Right atrium auricular region (tissue), 2 donors: Measurements from ENCODE around the gene NPAS3. TPM values are rescaled to one million over a fixed set of nuclear protein-coding genes. Genes with fewer than 3 reads are reported as not detected.

Experiments
- DNase-seq: peaks from one replicate; pipeline ENCODE4 v3.0.0-alpha.2; 2019; ENCODE audit warnings: low spot score
- H3K27ac ChIP-seq, 2 donors: fragments of 200-600 bp; sonication (generic); 1 replicate in 1 of 2; 2 replicates in 1 of 2; pipeline ENCODE4 v1.5.1; 2016 to 2019
- H3K27me3 ChIP-seq, 2 donors: fragments of 200-600 bp; sonication (generic); one replicate each; pipeline versions ENCODE4 v1.5.1 to v1.6.0; 2017 to 2019
- H3K36me3 ChIP-seq: fragments of 200-600 bp; sonication (generic); one replicate; pipeline ENCODE4 v1.5.1; 2016
- H3K4me1 ChIP-seq, 2 donors: fragments of 200-600 bp; sonication (generic); one replicate each; pipeline versions ENCODE4 v1.5.1 to v1.6.0; 2017 to 2019
- H3K4me3 ChIP-seq, 2 donors: fragments of 200-600 bp; sonication (generic); 1 replicate in 1 of 2; 2 replicates in 1 of 2; pipeline ENCODE4 v1.5.1; 2017 to 2019; ENCODE audit warnings: mild to moderate bottlenecking in 1 of 2, moderate library complexity in 1 of 2
- H3K9me3 ChIP-seq, 2 donors: fragments of 200-600 bp; sonication (generic); one replicate each; pipeline ENCODE4 v1.5.1; 2019
- CTCF ChIP-seq, 2 donors: fragments of 200-600 bp; sonication (generic); IDR thresholded peaks; one replicate each; pipeline ENCODE4 v1.5.1; 2019; ENCODE audit warnings: antibody characterized with exemption in 2 of 2
- total RNA-seq, 2 donors: library from RNA; depleted of rRNA; stranded (reverse); fragments of >200 nt; gene quantifications; one replicate each; pipeline ENCODE4 v1.1.0, GENCODE V29; 2016

NPAS3 gene
- total RNA-seq, 2 donors from 2014 or later = 0.67 to 1.3 TPM

DNA sequence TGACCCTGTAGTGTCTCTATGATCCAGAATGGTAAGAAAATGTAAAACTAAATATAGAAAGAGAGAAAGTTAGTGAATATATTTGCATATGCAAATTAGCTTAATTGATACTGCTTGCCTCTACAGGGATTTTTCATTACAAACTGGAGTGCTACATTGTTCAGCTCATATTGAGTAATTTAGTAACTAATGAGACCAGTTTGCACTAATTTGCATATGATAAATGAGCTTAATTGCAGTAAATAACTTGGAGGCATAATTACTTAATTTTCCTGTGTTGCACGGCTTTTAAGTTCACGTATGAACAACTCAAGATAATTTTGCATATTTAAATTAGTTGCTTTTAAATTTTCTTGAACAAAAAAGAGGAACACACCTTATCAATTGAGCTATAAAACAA is 436.5 kb downstream of the NPAS3 start:
- H3K4me3 ChIP-seq = no peak overlapping the region
- no peaks in the 10 kb centered on the region for H3K4me1 ChIP-seq
- no peaks in the 10 kb centered on the region for H3K27me3 ChIP-seq
- no peaks in the 10 kb centered on the region for H3K36me3 ChIP-seq
- DNase-seq = no peak
- no peaks in the 10 kb centered on the region for H3K9me3 ChIP-seq
- no peak overlapping the region for H3K27ac ChIP-seq
- TF ChIP-seq CTCF (IDR thresholded peaks at IDR 0.05) = no peak

GRCh38 chr14:33375786-33376185 is 437.1 kb downstream of the NPAS3 start:
- no peaks in the 10 kb centered on the region for H3K27me3 ChIP-seq
- H3K27ac ChIP-seq = no peak overlapping the region
- no peaks in the 10 kb centered on the region for H3K36me3 ChIP-seq
- H3K4me1 ChIP-seq = no peaks in the 10 kb centered on the region
- no peaks in the 10 kb centered on the region for H3K9me3 ChIP-seq
- no peak overlapping the region for H3K4me3 ChIP-seq
- TF ChIP-seq CTCF (IDR thresholded peaks at IDR 0.05) = no peak
- no peak for DNase-seq

DNA sequence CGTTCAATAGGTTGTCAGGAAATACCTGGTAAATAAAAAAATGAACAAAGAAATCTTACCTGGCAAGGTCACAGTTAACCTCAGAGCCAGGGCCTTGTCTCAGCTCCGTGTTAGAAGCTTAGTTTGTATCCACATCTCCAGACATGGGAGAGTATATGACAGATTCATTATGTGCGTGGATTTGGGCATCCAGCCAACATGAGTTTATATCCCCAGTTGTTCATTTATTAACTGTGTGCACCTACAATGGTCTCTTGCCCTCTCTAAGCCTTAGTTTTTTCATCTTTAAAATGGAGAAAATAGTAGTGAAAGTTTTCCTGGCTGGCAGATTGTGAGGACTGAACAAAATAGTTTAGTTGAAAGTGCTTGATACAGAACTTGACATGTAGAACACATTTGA is 437.8 kb downstream of the NPAS3 start:
- no peaks in the 10 kb centered on the region for H3K4me1 ChIP-seq
- TF ChIP-seq CTCF (IDR thresholded peaks at IDR 0.05) = no peak
- no peaks in the 10 kb centered on the region for H3K9me3 ChIP-seq
- no peak overlapping the region for H3K27ac ChIP-seq
- no peak for DNase-seq
- H3K27me3 ChIP-seq = no peaks in the 10 kb centered on the region
- H3K4me3 ChIP-seq = no peak overlapping the region
- H3K36me3 ChIP-seq = no peaks in the 10 kb centered on the region

DNA sequence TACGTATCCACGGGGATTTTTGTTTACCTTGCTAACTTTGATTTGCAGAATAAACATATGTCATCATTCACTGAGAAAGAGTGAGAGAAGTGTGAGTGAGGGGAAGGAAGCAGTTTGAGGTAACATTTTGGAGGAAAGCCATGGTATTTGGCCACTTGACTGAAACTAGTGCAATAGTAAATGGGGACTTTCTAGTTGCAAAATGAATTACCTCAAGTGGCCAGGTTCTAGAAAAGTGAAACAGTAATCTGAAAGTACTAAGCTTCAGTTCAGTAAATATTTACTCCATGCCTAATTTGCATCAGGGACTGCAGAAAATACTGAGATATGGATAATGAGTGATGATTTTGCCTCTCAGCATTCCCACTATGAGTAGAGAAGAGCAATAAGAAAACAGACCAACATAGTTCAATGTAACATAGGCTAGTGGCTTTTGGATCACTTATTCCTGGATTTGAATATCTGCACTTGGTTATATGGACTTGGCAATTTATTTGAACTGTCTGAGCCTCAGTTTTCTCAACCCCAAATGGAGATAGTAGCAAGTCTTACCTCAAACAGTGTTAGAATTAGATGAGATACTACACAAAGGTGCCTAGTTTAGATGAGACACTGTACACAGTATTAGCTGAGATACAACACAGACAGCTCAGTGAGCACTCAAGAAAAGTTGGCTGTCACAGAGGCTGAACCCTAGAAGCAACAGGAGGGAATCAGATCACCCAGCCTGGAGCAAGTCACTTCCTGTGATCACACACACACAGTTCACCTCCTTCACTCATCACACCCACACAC is 439.1 kb downstream of the NPAS3 start:
- H3K4me3 ChIP-seq = no peak overlapping the region
- no peaks in the 10 kb centered on the region for H3K4me1 ChIP-seq
- H3K36me3 ChIP-seq = no peaks in the 10 kb centered on the region
- H3K27me3 ChIP-seq = no peaks in the 10 kb centered on the region
- no peak for DNase-seq
- no peaks in the 10 kb centered on the region for H3K9me3 ChIP-seq
- TF ChIP-seq CTCF (IDR thresholded peaks at IDR 0.05) = no peak
- no peak overlapping the region for H3K27ac ChIP-seq

DNA sequence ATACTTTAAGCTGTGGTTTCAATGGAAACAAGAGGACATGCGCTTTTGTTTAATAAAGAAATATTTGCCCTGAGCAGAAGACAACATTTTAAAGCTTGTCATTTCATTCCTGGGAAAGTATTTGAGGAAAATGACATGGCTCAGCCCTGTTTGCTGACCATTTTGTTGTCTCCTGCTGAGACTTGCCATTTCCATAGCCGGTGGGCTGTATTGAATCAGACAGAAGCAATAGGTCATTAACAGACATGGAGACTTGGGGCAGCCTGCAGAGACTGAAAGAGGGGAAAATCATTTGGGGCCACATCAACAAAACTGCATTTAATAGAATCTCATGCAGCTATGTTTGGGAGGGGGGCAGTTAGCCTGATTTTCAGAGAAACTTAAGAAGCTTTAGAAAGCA is 443.0 kb downstream of the NPAS3 start:
- no peak overlapping the region for H3K27ac ChIP-seq
- no peaks in the 10 kb centered on the region for H3K4me1 ChIP-seq
- DNase-seq = no peak
- TF ChIP-seq CTCF (IDR thresholded peaks at IDR 0.05) = no peak
- no peaks in the 10 kb centered on the region for H3K36me3 ChIP-seq
- H3K27me3 ChIP-seq = no peaks in the 10 kb centered on the region
- H3K4me3 ChIP-seq = no peak overlapping the region
- no peaks in the 10 kb centered on the region for H3K9me3 ChIP-seq

GRCh38 chr14:33386140-33386539 is 447.5 kb downstream of the NPAS3 start:
- no peak for DNase-seq
- H3K4me1 ChIP-seq = no peaks in the 10 kb centered on the region
- TF ChIP-seq CTCF (IDR thresholded peaks at IDR 0.05) = no peak
- no peaks in the 10 kb centered on the region for H3K27me3 ChIP-seq
- H3K4me3 ChIP-seq = no peak overlapping the region
- no peaks in the 10 kb centered on the region for H3K9me3 ChIP-seq
- H3K27ac ChIP-seq = no peak overlapping the region
- H3K36me3 ChIP-seq = no peaks in the 10 kb centered on the region
